OCI-M2 (cell line): ENCODE results near the gene TM6SF1.
A peak's percentile ranks its signal among the peaks of the same experiment; 100 is the strongest.
"Not testable (repeated sequence)": the region's sequence is repeated elsewhere in the genome, so short reads cannot be mapped to it uniquely, and the experiment has no call there.

ENCODE experiments used
- DNase-seq: peaks from one replicate; lab custom pipeline; 2025; ENCODE audit not compliant: unreplicated experiment; lab: John Stamatoyannopoulos, UW

The TM6SF1 gene

GRCh38 chr15:83087576-83087975 lies 19.9 kb upstream of the TM6SF1 start:
- no peak for DNase-seq

GRCh38 chr15:83088876-83089275 lies 18.6 kb upstream of the TM6SF1 start:
- DNase-seq, result no peak

- no peak for DNase-seq
These were observed 17.0 kb upstream of the TM6SF1 start for GRCh38 chr15:83090465-83090864.

- not testable (repeated sequence) for DNase-seq
These were observed 15.5 kb upstream of the TM6SF1 start for GRCh38 chr15:83091965-83092308.

GRCh38 chr15:83092309-83092976 lies 15.0 kb upstream of the TM6SF1 start:
- peak; percentile 57 for DNase-seq

GRCh38 chr15:83094583-83094982 lies 12.9 kb upstream of the TM6SF1 start:
- no peak for DNase-seq

- no peak for DNase-seq
These were observed 9.4 kb upstream of the TM6SF1 start for GRCh38 chr15:83098079-83098478.

- no peak for DNase-seq
These were observed 8.2 kb upstream of the TM6SF1 start for GRCh38 chr15:83099290-83099689.

- DNase-seq, result no peak
These were observed 7.3 kb upstream of the TM6SF1 start for GRCh38 chr15:83100097-83100646.

- no peak for DNase-seq
These were observed 5.1 kb upstream of the TM6SF1 start for GRCh38 chr15:83102346-83102745.

- no peak for DNase-seq
These were observed 3.3 kb upstream of the TM6SF1 start for GRCh38 chr15:83104141-83104540.

GRCh38 chr15:83105440-83105839 lies 2.0 kb upstream of the TM6SF1 start:
- no peak for DNase-seq

- no peak for DNase-seq
These were observed 366 bp downstream of the TM6SF1 start for GRCh38 chr15:83107841-83108181.

- DNase-seq, result no peak
These were observed 1.1 kb downstream of the TM6SF1 start for GRCh38 chr15:83108266-83109219.

GRCh38 chr15:83109532-83109931 lies 2.1 kb downstream of the TM6SF1 start:
- DNase-seq, result no peak

- no peak for DNase-seq
These were observed 2.9 kb downstream of the TM6SF1 start for GRCh38 chr15:83110381-83110780.

GRCh38 chr15:83111149-83111548 lies 3.7 kb downstream of the TM6SF1 start:
- DNase-seq, result no peak

GRCh38 chr15:83112233-83112955 lies 4.9 kb downstream of the TM6SF1 start:
- no peak for DNase-seq

GRCh38 chr15:83112956-83113299 lies 5.5 kb downstream of the TM6SF1 start:
- DNase-seq, result no peak

- no peak for DNase-seq
These were observed 6.6 kb downstream of the TM6SF1 start for GRCh38 chr15:83113881-83114674.

- DNase-seq, result no peak
These were observed 7.4 kb downstream of the TM6SF1 start for GRCh38 chr15:83114856-83115255.
